RWPE1 (cell line): ENCODE measurements around the gene SSTR3.
"Not testable (repeated sequence)": the region's sequence is repeated elsewhere in the genome, so short reads cannot be mapped to it uniquely, and the experiment has no call there.

Experiments
- CTCF ChIA-PET: fragments of 350-600 bp; sonication (Branson Sonifier 250); formaldehyde crosslinking; extraction: SDS; loops from one replicate; lab custom pipeline; 2021; lab: Yijun Ruan, JAX
- POLR2A ChIA-PET: fragments of 400-600 bp; formaldehyde crosslinking; extraction: SDS; loops from one replicate; lab custom pipeline; 2020; ENCODE audit warnings: antibody characterized with exemption; ENCODE audit not compliant: low non-redundant PET; lab: Yijun Ruan, JAX
- DNase-seq: peaks from one replicate; pipeline ENCODE4 v3.0.0; 2012; ENCODE audit warnings: low spot score
- H3K27ac ChIP-seq: fragments of 450-650 bp; 2 replicates; pipeline ENCODE4 v1.5.1; 2017
- CTCF ChIP-seq: fragments of 450-650 bp; conservative IDR thresholded peaks from 2 replicates; pipeline ENCODE4 v1.5.1; 2017; ENCODE audit warnings: low read depth, mild to moderate bottlenecking

The SSTR3 gene

GRCh38 chr22:37237371-37238268 lies 25.3 kb upstream of the SSTR3 start:
- peak overlapping the region; percentile 80 for H3K27ac ChIP-seq
- TF ChIP-seq CTCF = no peak
- ChIA-PET POLR2A (no interaction called here), CTCF (interaction anchor here (0.7 kb wide), 1 partner anchor 255 kb away, joined by 3 read pairs; no protein-coding TSS in a partner anchor)
- no peak for DNase-seq

GRCh38 chr22:37235897-37236607 lies 23.8 kb upstream of the SSTR3 start:
- POLR2A ChIA-PET = no interaction called here
- no peak for DNase-seq
- no peak overlapping the region for H3K27ac ChIP-seq
- CTCF ChIA-PET = no interaction called here
- TF ChIP-seq CTCF = no peak

- no peak for TF ChIP-seq CTCF
- CTCF ChIA-PET = interaction anchor here (0.6 kb wide), 1 partner anchor 1058 kb away, joined by 3 read pairs; no protein-coding TSS in a partner anchor
- H3K27ac ChIP-seq = peak overlapping the region; percentile 50
- POLR2A ChIA-PET = no interaction called here
- DNase-seq = no peak
These were observed 22.7 kb upstream of the SSTR3 start for GRCh38 chr22:37234736-37235711.

DNA sequence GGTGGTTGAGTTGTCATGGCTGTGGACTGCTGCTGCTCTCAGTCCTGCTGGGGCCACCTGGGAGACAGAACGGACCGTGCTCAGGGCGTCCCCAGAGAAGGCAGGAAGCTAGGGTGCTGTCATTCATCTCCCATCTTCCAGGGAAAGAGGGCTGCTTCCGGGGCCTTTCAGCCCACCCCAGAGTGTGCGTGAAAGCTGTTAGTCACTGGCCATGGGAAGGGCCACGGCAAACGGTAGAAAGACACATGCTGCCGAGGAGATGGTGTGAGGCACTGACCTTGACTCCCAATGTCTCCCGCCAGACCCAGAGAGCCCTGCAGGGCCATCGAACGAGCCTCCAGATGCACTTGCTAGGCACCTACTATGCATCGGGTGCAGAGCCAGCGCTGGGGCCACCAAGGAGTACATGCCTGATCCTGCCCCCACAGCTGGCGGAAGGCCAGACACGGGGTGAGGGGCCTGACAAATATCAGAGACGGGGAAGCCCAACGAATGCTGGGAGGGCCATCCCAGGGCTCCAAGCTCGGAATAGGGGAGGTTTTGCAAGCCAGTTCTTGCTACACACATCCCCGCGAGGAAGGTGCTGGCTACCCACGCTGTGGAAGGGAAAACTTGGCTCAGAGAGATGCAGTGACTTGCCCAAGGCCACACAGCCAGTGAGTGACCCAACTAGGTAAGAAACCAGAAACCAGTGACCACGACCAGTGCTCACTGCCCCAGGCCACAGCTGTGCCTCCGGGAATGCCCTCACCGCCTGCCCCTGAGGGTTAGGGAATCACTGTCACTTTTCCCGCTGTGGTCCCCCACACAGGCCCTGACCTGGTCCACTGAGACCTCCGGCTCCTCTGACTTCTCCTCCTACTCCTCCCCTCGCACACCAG lies 21.7 kb upstream of the SSTR3 start:
- ChIA-PET POLR2A (no interaction called here), CTCF (no interaction called here)
- no peak for TF ChIP-seq CTCF
- peak overlapping the region; percentile 50 for H3K27ac ChIP-seq
- no peak for DNase-seq

GRCh38 chr22:37233371-37233750 lies 21.1 kb upstream of the SSTR3 start:
- CTCF ChIA-PET = not testable (repeated sequence)

More at GRCh38 chr22:37233371-37233750, 21.1 kb upstream of the SSTR3 start:
- POLR2A ChIA-PET, DNase-seq: not testable (repeated sequence)
- H3K27ac ChIP-seq = peak overlapping the region; percentile 50
